Keratinocyte (primary cell): ENCODE results near the gene KLHL3.

Experiments used
- CTCF ChIP-seq, 3 experiments: IDR thresholded peaks in 1 of 3; conservative IDR thresholded peaks in 1 of 3; optimal IDR thresholded peaks in 1 of 3; 2 replicates in 2 of 3; 3 replicates in 1 of 3; pipeline versions ENCODE3 to v1.5.1; 2011; ENCODE audit warnings: low read length in 3 of 3, mild to moderate bottlenecking in 3 of 3, moderate library complexity in 2 of 3, control low read depth in 1 of 3, inconsistent platforms in 1 of 3; ENCODE audit not compliant: insufficient read depth in 2 of 3; ENCODE audit errors: extremely low read depth in 1 of 3
- EZH2 ChIP-seq: IDR thresholded peaks from one replicate; pipeline ENCODE4 v1.6.1; 2012; ENCODE audit warnings: inconsistent platforms, mild to moderate bottlenecking, low read length, moderate library complexity

DNA sequence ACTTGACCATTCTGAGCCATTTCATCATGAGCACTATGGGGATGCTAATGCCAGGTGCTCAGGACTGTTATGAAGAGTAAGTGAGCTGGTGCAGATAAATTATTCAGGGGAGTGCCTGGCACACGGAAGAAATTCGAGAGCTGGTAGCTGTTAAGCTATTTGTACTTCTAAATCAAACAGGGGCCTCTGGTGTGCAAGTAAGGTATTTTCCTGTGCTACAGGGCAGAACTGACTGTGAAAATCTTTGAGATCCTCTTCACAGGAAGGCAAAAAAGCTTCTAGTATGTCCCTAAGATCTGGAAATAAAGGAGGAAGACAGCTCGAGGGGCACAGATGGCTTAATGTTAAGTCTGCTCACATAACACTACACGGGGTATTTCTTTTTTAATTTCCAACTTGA lies 130.5 kb downstream of the KLHL3 start:
- peak in 2 of 3 experiments; percentile 10 to 16 for TF ChIP-seq CTCF (optimal IDR thresholded peaks at IDR 0.05 in 1 of 3, IDR thresholded peaks at IDR 0.05 in 1 of 3, conservative IDR thresholded peaks at IDR 0.05 in 1 of 3; ENCODE audit: extremely low read depth in 1 of 3, insufficient read depth in 2 of 3, low read length in 3 of 3)
- no peak for TF ChIP-seq EZH2
